ENCODE measurements around the gene KPNA4. TPM values are rescaled to one million over a fixed set of nuclear protein-coding genes. Genes with fewer than 3 reads are reported as not detected.
"Not testable (repeated sequence)": the region's sequence is repeated elsewhere in the genome, so short reads cannot be mapped to it uniquely, and the experiment has no call there.

KPNA4 gene
- total and polyA plus RNA-seq, 2 donors (not counting 1 experiment from before 2014, with no cell fraction given), result 33.0 to 38.8 TPM

DNA sequence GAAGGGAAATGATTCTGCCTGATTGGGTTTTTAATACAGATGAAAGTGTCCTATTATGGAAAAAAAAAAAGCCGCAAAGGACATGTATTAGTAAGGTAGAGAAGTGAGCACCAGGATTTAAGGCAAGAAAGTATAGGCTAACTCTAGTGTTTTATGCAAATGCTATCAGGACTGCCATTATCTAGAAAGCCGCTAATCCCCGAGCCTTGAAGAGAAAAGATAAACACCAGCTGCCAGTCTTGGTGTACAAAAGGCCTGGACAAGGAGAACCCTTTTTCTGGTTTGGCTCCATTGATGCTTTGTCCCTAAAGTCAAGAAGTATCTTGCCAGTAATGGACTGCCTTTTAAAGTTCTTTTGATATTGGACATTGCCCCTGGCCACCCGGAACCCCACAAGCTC, 107.2 kb downstream of the KPNA4 start:
- no peak overlapping the region for H2AFZ ChIP-seq (ENCODE audit: low read length)
- no peaks in the 10 kb centered on the region for H3K36me3 ChIP-seq (ENCODE audit: control insufficient read depth, insufficient read depth, low read length)
- no peak overlapping the region for H3K4me3 ChIP-seq (replicated peaks in 1 of 4; ENCODE audit: control extremely low read depth in 1 of 4, insufficient read depth in 1 of 4, low read depth in 3 of 4, low read length in 4 of 4)
- H3K4me2 ChIP-seq (ENCODE audit: extremely low read depth, insufficient read depth, low read length), result no peak overlapping the region
- H3K27me3 ChIP-seq (ENCODE audit: control insufficient read depth, insufficient read depth, low read length), result no peaks in the 10 kb centered on the region
- H3K27ac ChIP-seq (ENCODE audit: insufficient read depth, low read length), result no peak overlapping the region
- H3K79me2 ChIP-seq (ENCODE audit: control insufficient read depth, insufficient read depth, low read length), result no peaks in the 10 kb centered on the region
- H3K4me1 ChIP-seq (ENCODE audit: control insufficient read depth, extremely low read depth, insufficient read depth, low read length), result no peaks in the 10 kb centered on the region
- H4K20me1 ChIP-seq (ENCODE audit: control insufficient read depth, extremely low read depth, insufficient read depth, low read length), result no peaks in the 10 kb centered on the region
- no peak for TF ChIP-seq EZH2 (IDR thresholded peaks at IDR 0.05; ENCODE audit: low read length, missing control alignments)
- TF ChIP-seq, protein P1, sequence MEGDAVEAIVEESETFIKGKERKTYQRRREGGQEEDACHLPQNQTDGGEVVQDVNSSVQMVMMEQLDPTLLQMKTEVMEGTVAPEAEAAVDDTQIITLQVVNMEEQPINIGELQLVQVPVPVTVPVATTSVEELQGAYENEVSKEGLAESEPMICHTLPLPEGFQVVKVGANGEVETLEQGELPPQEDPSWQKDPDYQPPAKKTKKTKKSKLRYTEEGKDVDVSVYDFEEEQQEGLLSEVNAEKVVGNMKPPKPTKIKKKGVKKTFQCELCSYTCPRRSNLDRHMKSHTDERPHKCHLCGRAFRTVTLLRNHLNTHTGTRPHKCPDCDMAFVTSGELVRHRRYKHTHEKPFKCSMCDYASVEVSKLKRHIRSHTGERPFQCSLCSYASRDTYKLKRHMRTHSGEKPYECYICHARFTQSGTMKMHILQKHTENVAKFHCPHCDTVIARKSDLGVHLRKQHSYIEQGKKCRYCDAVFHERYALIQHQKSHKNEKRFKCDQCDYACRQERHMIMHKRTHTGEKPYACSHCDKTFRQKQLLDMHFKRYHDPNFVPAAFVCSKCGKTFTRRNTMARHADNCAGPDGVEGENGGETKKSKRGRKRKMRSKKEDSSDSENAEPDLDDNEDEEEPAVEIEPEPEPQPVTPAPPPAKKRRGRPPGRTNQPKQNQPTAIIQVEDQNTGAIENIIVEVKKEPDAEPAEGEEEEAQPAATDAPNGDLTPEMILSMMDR (conservative IDR thresholded peaks at IDR 0.05 in 1 of 2, IDR thresholded peaks at IDR 0.05 in 1 of 2; ENCODE audit: low read depth in 1 of 2, low read length in 2 of 2), result no peak
- no peaks in the 10 kb centered on the region for H3K9me3 ChIP-seq (ENCODE audit: control insufficient read depth, insufficient read depth, low read depth, low read length)
- no peak overlapping the region for H3K9ac ChIP-seq (ENCODE audit: insufficient read depth, low read length)
- no peak for DNase-seq (ENCODE audit: low read depth in 2 of 2)

DNA sequence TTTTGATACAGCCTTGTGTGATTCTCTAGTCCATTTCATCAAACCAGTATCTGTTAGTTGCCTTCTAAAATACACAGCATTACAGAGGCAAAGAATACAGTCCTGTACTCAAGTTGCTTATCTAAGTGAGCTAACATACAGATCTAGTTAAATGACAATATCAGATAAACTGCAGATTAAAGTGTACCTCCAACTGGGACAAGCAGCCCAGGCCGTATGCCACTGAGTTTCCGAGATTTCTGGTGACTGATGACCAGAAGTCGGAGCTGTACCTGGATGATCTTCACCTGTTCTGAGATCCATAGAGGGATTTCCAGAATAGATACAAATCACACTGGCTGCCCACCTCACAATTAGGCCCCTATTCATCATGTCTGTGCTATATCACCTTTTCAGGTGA, 109.5 kb downstream of the KPNA4 start:
- no peak overlapping the region for H3K4me2 ChIP-seq (ENCODE audit: extremely low read depth, insufficient read depth, low read length)
- no peak overlapping the region for H3K4me3 ChIP-seq (replicated peaks in 1 of 4; ENCODE audit: control extremely low read depth in 1 of 4, insufficient read depth in 1 of 4, low read depth in 3 of 4, low read length in 4 of 4)
- DNase-seq (ENCODE audit: low read depth in 2 of 2), result no peak
- H3K27me3 ChIP-seq (ENCODE audit: control insufficient read depth, insufficient read depth, low read length), result no peaks in the 10 kb centered on the region
- no peaks in the 10 kb centered on the region for H4K20me1 ChIP-seq (ENCODE audit: control insufficient read depth, extremely low read depth, insufficient read depth, low read length)
- no peaks in the 10 kb centered on the region for H3K9me3 ChIP-seq (ENCODE audit: control insufficient read depth, insufficient read depth, low read depth, low read length)
- no peak overlapping the region for H3K9ac ChIP-seq (ENCODE audit: insufficient read depth, low read length)
- H3K36me3 ChIP-seq (ENCODE audit: control insufficient read depth, insufficient read depth, low read length), result no peaks in the 10 kb centered on the region
- H3K27ac ChIP-seq (ENCODE audit: insufficient read depth, low read length), result no peak overlapping the region
- no peak for TF ChIP-seq EZH2 (IDR thresholded peaks at IDR 0.05; ENCODE audit: low read length, missing control alignments)
- TF ChIP-seq, protein P1 (conservative IDR thresholded peaks at IDR 0.05 in 1 of 2, IDR thresholded peaks at IDR 0.05 in 1 of 2; ENCODE audit: low read depth in 1 of 2, low read length in 2 of 2), result no peak
- H3K79me2 ChIP-seq (ENCODE audit: control insufficient read depth, insufficient read depth, low read length), result no peaks in the 10 kb centered on the region
- H2AFZ ChIP-seq (ENCODE audit: low read length), result no peak overlapping the region
- H3K4me1 ChIP-seq (ENCODE audit: control insufficient read depth, extremely low read depth, insufficient read depth, low read length), result no peaks in the 10 kb centered on the region

DNA sequence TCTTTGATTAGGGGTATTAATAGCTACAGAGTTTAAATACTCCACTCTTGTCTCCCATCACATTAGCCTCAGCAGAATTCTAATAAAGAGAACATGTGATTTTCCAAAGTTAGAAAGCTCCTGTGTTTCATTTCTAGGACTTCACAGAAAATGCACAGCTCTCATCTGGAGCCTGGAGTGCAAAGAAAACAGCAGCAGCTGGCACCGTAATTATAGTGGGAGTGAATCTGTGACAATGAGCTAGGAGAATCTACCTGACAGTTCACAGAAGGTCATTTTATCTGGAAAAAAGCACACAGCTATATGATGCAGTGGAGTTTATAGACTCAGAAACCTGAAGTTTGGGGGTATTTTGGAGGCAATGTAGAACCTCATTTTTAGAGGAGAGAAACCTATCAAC, 110.4 kb downstream of the KPNA4 start:
- TF ChIP-seq, protein P1 (conservative IDR thresholded peaks at IDR 0.05 in 1 of 2, IDR thresholded peaks at IDR 0.05 in 1 of 2; ENCODE audit: low read depth in 1 of 2, low read length in 2 of 2), result no peak
- no peak for TF ChIP-seq EZH2 (IDR thresholded peaks at IDR 0.05; ENCODE audit: low read length, missing control alignments)
- Histone ChIP-seq H2AFZ (ENCODE audit: low read length) (no peak overlapping the region), H3K4me1 (ENCODE audit: control insufficient read depth, extremely low read depth, insufficient read depth, low read length) (peaks cover 4% of the 10 kb centered on the region), H3K9ac (ENCODE audit: insufficient read depth, low read length) (no peak overlapping the region), H3K79me2 (ENCODE audit: control insufficient read depth, insufficient read depth, low read length) (no peaks in the 10 kb centered on the region), H3K36me3 (ENCODE audit: control insufficient read depth, insufficient read depth, low read length) (no peaks in the 10 kb centered on the region), H3K27ac (ENCODE audit: insufficient read depth, low read length) (no peak overlapping the region), H3K27me3 (ENCODE audit: control insufficient read depth, insufficient read depth, low read length) (no peaks in the 10 kb centered on the region), H3K4me2 (ENCODE audit: extremely low read depth, insufficient read depth, low read length) (no peak overlapping the region), H3K4me3 (replicated peaks in 1 of 4; ENCODE audit: control extremely low read depth in 1 of 4, insufficient read depth in 1 of 4, low read depth in 3 of 4, low read length in 4 of 4) (no peak overlapping the region), H3K9me3 (ENCODE audit: control insufficient read depth, insufficient read depth, low read depth, low read length) (no peaks in the 10 kb centered on the region), H4K20me1 (ENCODE audit: control insufficient read depth, extremely low read depth, insufficient read depth, low read length) (no peaks in the 10 kb centered on the region)
- DNase-seq (ENCODE audit: low read depth in 2 of 2), result no peak

- not testable (repeated sequence) for H4K20me1 ChIP-seq (ENCODE audit: control insufficient read depth, extremely low read depth, insufficient read depth, low read length); H3K27ac ChIP-seq (ENCODE audit: insufficient read depth, low read length); DNase-seq (ENCODE audit: low read depth in 2 of 2); H3K4me2 ChIP-seq (ENCODE audit: extremely low read depth, insufficient read depth, low read length); H3K4me1 ChIP-seq (ENCODE audit: control insufficient read depth, extremely low read depth, insufficient read depth, low read length); H3K9ac ChIP-seq (ENCODE audit: insufficient read depth, low read length); H2AFZ ChIP-seq (ENCODE audit: low read length); H3K36me3 ChIP-seq (ENCODE audit: control insufficient read depth, insufficient read depth, low read length); H3K9me3 ChIP-seq (ENCODE audit: control insufficient read depth, insufficient read depth, low read depth, low read length); H3K27me3 ChIP-seq (ENCODE audit: control insufficient read depth, insufficient read depth, low read length); H3K4me3 ChIP-seq (replicated peaks in 1 of 4; ENCODE audit: control extremely low read depth in 1 of 4, insufficient read depth in 1 of 4, low read depth in 3 of 4, low read length in 4 of 4)
- H3K79me2 ChIP-seq (ENCODE audit: control insufficient read depth, insufficient read depth, low read length), result peaks cover 21% of the 10 kb centered on the region
Observed at GRCh38 chr3:160452251-160452650, 113.1 kb downstream of the KPNA4 start.

Measured in fibroblast of lung (primary cell).